PC-3 (cell line): ENCODE data around the gene CTBP2.

Experiments
- EZH2 ChIP-seq: fragments of 300-600 bp; sonication (generic); IDR thresholded peaks from one replicate; pipeline ENCODE4 v1.6.1; 2017; ENCODE audit warnings: antibody characterized with exemption, mild to moderate bottlenecking, low read length; ENCODE audit not compliant: unreplicated experiment
- TF ChIP-seq, protein P1 (sequence below): fragments of 300-600 bp; sonication (generic); conservative IDR thresholded peaks from 2 replicates; pipeline ENCODE4 v1.5.1; 2017; ENCODE audit warnings: antibody characterized with exemption, low read depth, mild to moderate bottlenecking, low read length

DNA sequence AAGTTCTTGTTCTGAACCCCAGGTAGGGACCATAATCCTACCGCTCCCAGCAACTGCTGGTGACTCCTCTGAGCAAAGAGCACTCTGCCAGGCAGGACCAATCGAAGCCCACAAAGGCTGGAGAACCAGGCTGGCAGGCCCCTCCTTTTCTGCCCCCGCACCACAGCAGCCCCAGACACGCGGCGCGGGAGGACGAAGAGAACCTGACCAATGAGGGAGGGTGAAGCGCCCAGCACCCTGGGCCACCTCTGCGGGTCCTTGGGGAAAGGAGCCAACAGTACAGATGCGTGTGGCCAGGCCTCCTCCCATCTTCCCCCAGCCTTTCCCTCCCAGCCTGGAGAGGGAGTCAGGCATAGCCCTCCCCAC lies 25.9 kb downstream of the CTBP2 start:
- TF ChIP-seq, protein P1, sequence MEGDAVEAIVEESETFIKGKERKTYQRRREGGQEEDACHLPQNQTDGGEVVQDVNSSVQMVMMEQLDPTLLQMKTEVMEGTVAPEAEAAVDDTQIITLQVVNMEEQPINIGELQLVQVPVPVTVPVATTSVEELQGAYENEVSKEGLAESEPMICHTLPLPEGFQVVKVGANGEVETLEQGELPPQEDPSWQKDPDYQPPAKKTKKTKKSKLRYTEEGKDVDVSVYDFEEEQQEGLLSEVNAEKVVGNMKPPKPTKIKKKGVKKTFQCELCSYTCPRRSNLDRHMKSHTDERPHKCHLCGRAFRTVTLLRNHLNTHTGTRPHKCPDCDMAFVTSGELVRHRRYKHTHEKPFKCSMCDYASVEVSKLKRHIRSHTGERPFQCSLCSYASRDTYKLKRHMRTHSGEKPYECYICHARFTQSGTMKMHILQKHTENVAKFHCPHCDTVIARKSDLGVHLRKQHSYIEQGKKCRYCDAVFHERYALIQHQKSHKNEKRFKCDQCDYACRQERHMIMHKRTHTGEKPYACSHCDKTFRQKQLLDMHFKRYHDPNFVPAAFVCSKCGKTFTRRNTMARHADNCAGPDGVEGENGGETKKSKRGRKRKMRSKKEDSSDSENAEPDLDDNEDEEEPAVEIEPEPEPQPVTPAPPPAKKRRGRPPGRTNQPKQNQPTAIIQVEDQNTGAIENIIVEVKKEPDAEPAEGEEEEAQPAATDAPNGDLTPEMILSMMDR, result no peak
- no peak for TF ChIP-seq EZH2
